Measurements from ENCODE around the gene IRAK3. TPM values are rescaled to one million over a fixed set of nuclear protein-coding genes. Genes with fewer than 3 reads are reported as not detected.

IRAK3 gene
- total RNA-seq, 4 donors from 2014 or later: 62.3 to 136 (median 76.2) TPM

GRCh38 chr12:66160704-66161103, 28.3 kb upstream of the IRAK3 start:
- TF ChIP-seq, protein P1, sequence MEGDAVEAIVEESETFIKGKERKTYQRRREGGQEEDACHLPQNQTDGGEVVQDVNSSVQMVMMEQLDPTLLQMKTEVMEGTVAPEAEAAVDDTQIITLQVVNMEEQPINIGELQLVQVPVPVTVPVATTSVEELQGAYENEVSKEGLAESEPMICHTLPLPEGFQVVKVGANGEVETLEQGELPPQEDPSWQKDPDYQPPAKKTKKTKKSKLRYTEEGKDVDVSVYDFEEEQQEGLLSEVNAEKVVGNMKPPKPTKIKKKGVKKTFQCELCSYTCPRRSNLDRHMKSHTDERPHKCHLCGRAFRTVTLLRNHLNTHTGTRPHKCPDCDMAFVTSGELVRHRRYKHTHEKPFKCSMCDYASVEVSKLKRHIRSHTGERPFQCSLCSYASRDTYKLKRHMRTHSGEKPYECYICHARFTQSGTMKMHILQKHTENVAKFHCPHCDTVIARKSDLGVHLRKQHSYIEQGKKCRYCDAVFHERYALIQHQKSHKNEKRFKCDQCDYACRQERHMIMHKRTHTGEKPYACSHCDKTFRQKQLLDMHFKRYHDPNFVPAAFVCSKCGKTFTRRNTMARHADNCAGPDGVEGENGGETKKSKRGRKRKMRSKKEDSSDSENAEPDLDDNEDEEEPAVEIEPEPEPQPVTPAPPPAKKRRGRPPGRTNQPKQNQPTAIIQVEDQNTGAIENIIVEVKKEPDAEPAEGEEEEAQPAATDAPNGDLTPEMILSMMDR (IDR thresholded peaks at IDR 0.05): no peak
- DNase-seq (ENCODE audit: low spot score): no peak

GRCh38 chr12:66162701-66163100, 26.3 kb upstream of the IRAK3 start:
- no peak for DNase-seq (ENCODE audit: low spot score)
- TF ChIP-seq, protein P1 (IDR thresholded peaks at IDR 0.05): no peak
- ATAC-seq (ENCODE audit: low FRiP score): no peak

More at GRCh38 chr12:66160704-66161103, 28.3 kb upstream of the IRAK3 start:
- no peak for ATAC-seq (ENCODE audit: low FRiP score)

GRCh38 chr12:66163289-66163688, 25.7 kb upstream of the IRAK3 start:
- no peak for DNase-seq (ENCODE audit: low spot score)
- no peak for ATAC-seq (ENCODE audit: low FRiP score)
- TF ChIP-seq, protein P1 (IDR thresholded peaks at IDR 0.05): no peak

GRCh38 chr12:66164349-66164821, 24.6 kb upstream of the IRAK3 start:
- DNase-seq (ENCODE audit: low spot score): no peak
- no peak for ATAC-seq (ENCODE audit: low FRiP score)
- TF ChIP-seq, protein P1 (IDR thresholded peaks at IDR 0.05): no peak

- DNase-seq (ENCODE audit: low spot score) (no peak), ATAC-seq (ENCODE audit: low FRiP score) (no peak)
- TF ChIP-seq, protein P1 (IDR thresholded peaks at IDR 0.05): no peak
These were observed 23.9 kb upstream of the IRAK3 start for GRCh38 chr12:66165141-66165540.

DNA sequence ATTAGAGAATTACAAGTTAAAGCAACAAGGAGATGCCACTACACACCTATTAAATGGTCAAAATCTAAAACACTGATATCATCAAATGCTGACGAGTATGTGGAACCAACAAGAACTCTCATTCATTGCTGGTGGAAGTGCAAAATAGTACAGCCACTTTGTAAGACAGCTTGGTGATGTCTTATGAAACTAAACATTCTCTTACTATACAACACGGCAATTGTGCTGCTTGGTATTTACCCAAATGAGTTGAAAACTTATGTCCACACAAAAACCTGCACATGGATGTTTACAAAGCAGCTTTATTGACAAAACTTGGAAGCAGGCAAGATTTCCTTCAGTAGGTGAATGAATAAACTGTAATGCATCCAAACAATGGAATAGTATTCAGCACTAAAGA, 22.5 kb upstream of the IRAK3 start:
- TF ChIP-seq, protein P1 (IDR thresholded peaks at IDR 0.05): no peak
- ATAC-seq (ENCODE audit: low FRiP score): no peak
- DNase-seq (ENCODE audit: low spot score): no peak

GRCh38 chr12:66168410-66168809, 20.6 kb upstream of the IRAK3 start:
- DNase-seq (ENCODE audit: low spot score) (no peak), ATAC-seq (ENCODE audit: low FRiP score) (no peak)
- TF ChIP-seq, protein P1 (IDR thresholded peaks at IDR 0.05): no peak
